ENCODE measurements around the gene UGT2A3. TPM values are rescaled to one million over a fixed set of nuclear protein-coding genes. Genes with fewer than 3 reads are reported as not detected.

UGT2A3 gene
- total and polyA plus RNA-seq, 2 of the 4 experiments (the other 2 are of a cell fraction) = not detected

GRCh38 chr4:68904786-68905185 lies 46.8 kb downstream of the UGT2A3 start:
- Histone ChIP-seq H3K27ac (ENCODE audit: insufficient read depth, low read length) (no peak overlapping the region), H3K9ac (ENCODE audit: low read depth, low read length) (no peak overlapping the region), H3K14ac (replicated peaks; ENCODE audit: low read depth, low read length) (no peak overlapping the region), H2BK15ac (ENCODE audit: low read depth, low read length) (no peak overlapping the region), H3K4me2 (ENCODE audit: low read depth, low read length) (no peak overlapping the region), H4K20me1 (ENCODE audit: insufficient read depth, low read length) (no peaks in the 10 kb centered on the region), H3K4me3 (ENCODE audit: insufficient read depth, low read depth, low read length) (no peak overlapping the region), H4K5ac (ENCODE audit: low read depth, low read length) (no peak overlapping the region), H2BK120ac (ENCODE audit: low read depth, low read length) (no peak overlapping the region), H2AFZ (replicated peaks; ENCODE audit: low read length, poor library complexity) (no peak overlapping the region), H2AK5ac (ENCODE audit: low read depth, low read length) (no peak overlapping the region), H2BK20ac (ENCODE audit: low read depth, low read length) (no peak overlapping the region), H2AK9ac (replicated peaks; ENCODE audit: low read depth, low read length, poor library complexity) (no peak overlapping the region), H3K4ac (ENCODE audit: low read depth, low read length) (no peak overlapping the region), H4K8ac (ENCODE audit: low read depth in 2 of 2, low read length in 2 of 2) (no peak overlapping the region), H3K9me1 (ENCODE audit: insufficient read depth, low read length) (no peaks in the 10 kb centered on the region), H4K91ac (ENCODE audit: insufficient read depth, low read depth, low read length) (no peak overlapping the region), H3K27me3 (ENCODE audit: control insufficient read depth, insufficient read depth, low read length) (no peaks in the 10 kb centered on the region; the same call in 1 of the 2 replicates), H3K9me3 (ENCODE audit: control insufficient read depth, insufficient read depth, low read length) (no peaks in the 10 kb centered on the region), H3K36me3 (ENCODE audit: control insufficient read depth, insufficient read depth, low read length) (no peaks in the 10 kb centered on the region), H3K56ac (ENCODE audit: extremely low read depth, insufficient read depth, low read length) (no peak overlapping the region), H3K18ac (ENCODE audit: low read depth, low read length) (no peak overlapping the region), H3K79me1 (ENCODE audit: low read depth in 1 of 2, low read length in 2 of 2) (no peaks in the 10 kb centered on the region), H3K23ac (ENCODE audit: low read depth, low read length) (no peak overlapping the region), H2BK5ac (ENCODE audit: low read depth, low read length, poor library complexity, severe bottlenecking) (no peak overlapping the region), H3K4me1 (ENCODE audit: control insufficient read depth, insufficient read depth, low read length) (no peaks in the 10 kb centered on the region)
- WGBS, 2 experiments (ENCODE audit: extremely low coverage in 2 of 2, insufficient read length in 1 of 2) = 37% methylated on average over 3 of the region's 6 CpGs; no CpG with 5 or more reads in 1 of the 2 experiments
- no peak for ATAC-seq (ENCODE audit: low read depth)
- intact Hi-C loops (cut with micrococcal nuclease) = no loop called here
- POLR2A ChIA-PET (ENCODE audit: unreplicated experiment) = no interaction called here
- CTCF ChIA-PET = no interaction called here
- no peak for DNase-seq
- dilution Hi-C loops (cut with HindIII; ENCODE audit: low sequenced_read_pairs, unreplicated experiment) = no loop called here
- in situ Hi-C loops (cut with MboI; ENCODE audit: low sequenced_read_pairs) = no loop called here
- no peak for TF ChIP-seq CEBPB (IDR thresholded peaks at IDR 0.05; ENCODE audit: low read depth, low read length)
- TF ChIP-seq SMC3 (IDR thresholded peaks at IDR 0.05; ENCODE audit: low read depth, low read length) = no peak
- no peak for TF ChIP-seq POLR2A (IDR thresholded peaks at IDR 0.05; ENCODE audit: low read depth, low read length)
- TF ChIP-seq, protein P1, sequence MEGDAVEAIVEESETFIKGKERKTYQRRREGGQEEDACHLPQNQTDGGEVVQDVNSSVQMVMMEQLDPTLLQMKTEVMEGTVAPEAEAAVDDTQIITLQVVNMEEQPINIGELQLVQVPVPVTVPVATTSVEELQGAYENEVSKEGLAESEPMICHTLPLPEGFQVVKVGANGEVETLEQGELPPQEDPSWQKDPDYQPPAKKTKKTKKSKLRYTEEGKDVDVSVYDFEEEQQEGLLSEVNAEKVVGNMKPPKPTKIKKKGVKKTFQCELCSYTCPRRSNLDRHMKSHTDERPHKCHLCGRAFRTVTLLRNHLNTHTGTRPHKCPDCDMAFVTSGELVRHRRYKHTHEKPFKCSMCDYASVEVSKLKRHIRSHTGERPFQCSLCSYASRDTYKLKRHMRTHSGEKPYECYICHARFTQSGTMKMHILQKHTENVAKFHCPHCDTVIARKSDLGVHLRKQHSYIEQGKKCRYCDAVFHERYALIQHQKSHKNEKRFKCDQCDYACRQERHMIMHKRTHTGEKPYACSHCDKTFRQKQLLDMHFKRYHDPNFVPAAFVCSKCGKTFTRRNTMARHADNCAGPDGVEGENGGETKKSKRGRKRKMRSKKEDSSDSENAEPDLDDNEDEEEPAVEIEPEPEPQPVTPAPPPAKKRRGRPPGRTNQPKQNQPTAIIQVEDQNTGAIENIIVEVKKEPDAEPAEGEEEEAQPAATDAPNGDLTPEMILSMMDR (conservative IDR thresholded peaks at IDR 0.05; ENCODE audit: low read depth, low read length) = no peak
- TF ChIP-seq, protein P2, sequence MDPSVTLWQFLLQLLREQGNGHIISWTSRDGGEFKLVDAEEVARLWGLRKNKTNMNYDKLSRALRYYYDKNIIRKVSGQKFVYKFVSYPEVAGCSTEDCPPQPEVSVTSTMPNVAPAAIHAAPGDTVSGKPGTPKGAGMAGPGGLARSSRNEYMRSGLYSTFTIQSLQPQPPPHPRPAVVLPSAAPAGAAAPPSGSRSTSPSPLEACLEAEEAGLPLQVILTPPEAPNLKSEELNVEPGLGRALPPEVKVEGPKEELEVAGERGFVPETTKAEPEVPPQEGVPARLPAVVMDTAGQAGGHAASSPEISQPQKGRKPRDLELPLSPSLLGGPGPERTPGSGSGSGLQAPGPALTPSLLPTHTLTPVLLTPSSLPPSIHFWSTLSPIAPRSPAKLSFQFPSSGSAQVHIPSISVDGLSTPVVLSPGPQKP (IDR thresholded peaks at IDR 0.05; ENCODE audit: borderline replicate concordance, low read depth, low read length) = no peak
- TF ChIP-seq MAZ (IDR thresholded peaks at IDR 0.05; ENCODE audit: borderline replicate concordance, low read depth, low read length) = no peak
- no peak for TF ChIP-seq NFE2L2 (IDR thresholded peaks at IDR 0.05; ENCODE audit: low read depth, low read length)
- no peak for TF ChIP-seq RCOR1 (IDR thresholded peaks at IDR 0.05; ENCODE audit: insufficient replicate concordance, low read length)
- no peak for TF ChIP-seq MXI1 (IDR thresholded peaks at IDR 0.05; ENCODE audit: borderline replicate concordance, low read depth, low read length)
- TF ChIP-seq FOS (IDR thresholded peaks at IDR 0.05; ENCODE audit: low read depth, low read length) = no peak
- no peak for TF ChIP-seq USF2 (IDR thresholded peaks at IDR 0.05; ENCODE audit: low read depth, low read length)
- TF ChIP-seq RAD21 (IDR thresholded peaks at IDR 0.05; ENCODE audit: low read length) = no peak
- no peak for TF ChIP-seq RFX5 (IDR thresholded peaks at IDR 0.05; ENCODE audit: low read depth, low read length)
- TF ChIP-seq MAFK (IDR thresholded peaks at IDR 0.05; ENCODE audit: low read depth, low read length) = no peak
- TF ChIP-seq BHLHE40 (IDR thresholded peaks at IDR 0.05; ENCODE audit: low read depth, low read length) = no peak
- no TSS peak for BruUV-seq (replicated peaks)
